Neural progenitor cell (in vitro differentiated cells): ENCODE measurements around the gene SPP2. TPM values are rescaled to one million over a fixed set of nuclear protein-coding genes. Genes with fewer than 3 reads are reported as not detected.

ENCODE experiments used
- DNase-seq: peaks from one replicate; pipeline ENCODE4 v3.0.0-alpha.2; 2016; ENCODE audit warnings: low spot score
- H2AFZ ChIP-seq: fragments of 200-600 bp; sonication (generic); replicated peaks from 2 replicates; pipeline ENCODE4 v1.6.1; 2016; ENCODE audit warnings: antibody characterized with exemption
- H3F3A ChIP-seq: fragments of 200-600 bp; sonication (generic); 2 replicates; pipeline ENCODE4 v1.6.1; 2016; ENCODE audit warnings: antibody characterized with exemption, low read depth
- H3K27ac ChIP-seq: fragments of 200-600 bp; sonication (generic); 2 replicates; pipeline ENCODE4 v1.5.1; 2016; ENCODE audit warnings: mild to moderate bottlenecking
- H3K27me3 ChIP-seq: fragments of 200-600 bp; sonication (generic); 2 replicates; pipeline ENCODE4 v1.6.1; 2016; ENCODE audit warnings: mild to moderate bottlenecking, moderate library complexity
- H3K36me3 ChIP-seq: fragments of 200-600 bp; sonication (generic); 2 replicates; pipeline ENCODE4 v1.5.1; 2016
- H3K4me1 ChIP-seq: fragments of 200-600 bp; sonication (generic); 2 replicates; pipeline ENCODE4 v1.6.1; 2016; ENCODE audit warnings: mixed run types
- H3K4me2 ChIP-seq: fragments of 200-600 bp; sonication (generic); 2 replicates; pipeline ENCODE4 v1.6.1; 2016
- H3K4me3 ChIP-seq: fragments of 200-600 bp; sonication (generic); 2 replicates; pipeline ENCODE4 v1.5.1; 2016
- H3K79me2 ChIP-seq: fragments of 200-600 bp; sonication (generic); 2 replicates; pipeline ENCODE4 v1.6.1; 2016; ENCODE audit warnings: low read depth
- H3K9ac ChIP-seq: fragments of 200-600 bp; sonication (generic); 2 replicates; pipeline ENCODE4 v1.6.1; 2016
- H3K9me3 ChIP-seq: fragments of 200-600 bp; sonication (generic); 2 replicates; pipeline ENCODE4 v1.5.1; 2016; ENCODE audit warnings: low read depth
- H4K20me1 ChIP-seq: fragments of 200-600 bp; sonication (generic); 2 replicates; pipeline ENCODE4 v1.6.1; 2016; ENCODE audit warnings: low read depth
- H3K27ac Mint-ChIP-seq: 3 replicates; pipeline ENCODE4 v1.8.0; 2021; ENCODE audit warnings: mixed read lengths
- H3K27me3 Mint-ChIP-seq: 2 replicates; pipeline ENCODE4 v1.8.0; 2022; ENCODE audit warnings: low read depth, mild to moderate bottlenecking, inconsistent platforms, moderate library complexity, mixed read lengths; ENCODE audit not compliant: insufficient read depth
- H3K36me3 Mint-ChIP-seq: 3 replicates; pipeline ENCODE4 v1.8.0; 2021; ENCODE audit warnings: mixed read lengths
- H3K4me1 Mint-ChIP-seq: 3 replicates; pipeline ENCODE4 v1.8.0; 2021; ENCODE audit warnings: mixed read lengths
- H3K4me3 Mint-ChIP-seq: 3 replicates; pipeline ENCODE4 v1.8.0; 2021; ENCODE audit warnings: mild to moderate bottlenecking, moderate library complexity, mixed read lengths
- H3K9me3 Mint-ChIP-seq: 3 replicates; pipeline ENCODE4 v1.8.0; 2020; ENCODE audit warnings: mixed read lengths
- CTCF ChIP-seq: fragments of 200-600 bp; sonication (generic); IDR thresholded peaks from 2 replicates; pipeline ENCODE4 v1.5.1; 2017; ENCODE audit warnings: antibody characterized with exemption, mild to moderate bottlenecking
- EZH2 ChIP-seq: fragments of 200-600 bp; sonication (generic); IDR thresholded peaks from 2 replicates; pipeline ENCODE4 v1.6.1; 2017; ENCODE audit warnings: antibody characterized with exemption, mild to moderate bottlenecking, moderate library complexity
- EZH2phosphoT487 ChIP-seq: fragments of 200-600 bp; sonication (generic); IDR thresholded peaks from 2 replicates; pipeline ENCODE4 v1.6.1; 2017; ENCODE audit warnings: antibody characterized with exemption
- total RNA-seq: library from RNA; depleted of rRNA; stranded (reverse); fragments of >200 nt; gene quantifications from 2 replicates; pipeline ENCODE4 v1.2.3, GENCODE V29; 2015; ENCODE audit warnings: low replicate concordance

SPP2 gene
- total RNA-seq, 1 donor from 2014 or later, result not detected

- Histone ChIP-seq H4K20me1 (no peaks in the 10 kb centered on the region), H3K4me1 (no peaks in the 10 kb centered on the region), H3K4me2 (no peak overlapping the region), H3K9me3 (no peaks in the 10 kb centered on the region), H3K9ac (no peak overlapping the region), H3F3A (no peaks in the 10 kb centered on the region), H3K27me3 (no peaks in the 10 kb centered on the region), H3K36me3 (no peaks in the 10 kb centered on the region), H3K4me3 (no peak overlapping the region), H2AFZ (no peak overlapping the region), H3K27ac (no peak overlapping the region), H3K79me2 (no peaks in the 10 kb centered on the region)
- TF ChIP-seq CTCF (no peak), EZH2phosphoT487 (no peak), EZH2 (no peak)
- H3K36me3 Mint-ChIP-seq, result no peaks in the 10 kb centered on the region
- H3K27ac Mint-ChIP-seq, result no peak overlapping the region
- peaks cover 6% of the 10 kb centered on the region for H3K4me1 Mint-ChIP-seq
- DNase-seq, result no peak
- H3K4me3 Mint-ChIP-seq, result no peak overlapping the region
- peaks cover 8% of the 10 kb centered on the region for H3K27me3 Mint-ChIP-seq
- no peaks in the 10 kb centered on the region for H3K9me3 Mint-ChIP-seq
Measured at GRCh38 chr2:234003972-234004617, 46.4 kb upstream of the SPP2 start.

- no peaks in the 10 kb centered on the region for H3K36me3 ChIP-seq
- no peaks in the 10 kb centered on the region for H3K9me3 ChIP-seq
- no peak for DNase-seq
- Mint-ChIP-seq H3K4me3 (no peak overlapping the region), H3K27me3 (peaks cover 4% of the 10 kb centered on the region), H3K4me1 (peaks cover 6% of the 10 kb centered on the region), H3K9me3 (no peaks in the 10 kb centered on the region), H3K27ac (no peak overlapping the region), H3K36me3 (no peaks in the 10 kb centered on the region)
- no peak overlapping the region for H3K4me3 ChIP-seq
- no peak overlapping the region for H3K4me2 ChIP-seq
- no peaks in the 10 kb centered on the region for H3F3A ChIP-seq
- H3K79me2 ChIP-seq, result no peaks in the 10 kb centered on the region
- no peak overlapping the region for H3K9ac ChIP-seq
- H3K4me1 ChIP-seq, result no peaks in the 10 kb centered on the region
- no peaks in the 10 kb centered on the region for H3K27me3 ChIP-seq
- no peaks in the 10 kb centered on the region for H4K20me1 ChIP-seq
- TF ChIP-seq CTCF (no peak), EZH2 (no peak), EZH2phosphoT487 (no peak)
- no peak overlapping the region for H3K27ac ChIP-seq
- H2AFZ ChIP-seq, result no peak overlapping the region
Measured at GRCh38 chr2:234005126-234005525, 45.4 kb upstream of the SPP2 start.

- H3K27me3 Mint-ChIP-seq, result peaks cover 4% of the 10 kb centered on the region
- Histone ChIP-seq H3K27me3 (no peaks in the 10 kb centered on the region), H2AFZ (no peak overlapping the region), H3F3A (no peaks in the 10 kb centered on the region), H4K20me1 (no peaks in the 10 kb centered on the region), H3K79me2 (no peaks in the 10 kb centered on the region), H3K9ac (no peak overlapping the region), H3K9me3 (no peaks in the 10 kb centered on the region), H3K4me1 (no peaks in the 10 kb centered on the region), H3K4me3 (no peak overlapping the region), H3K4me2 (no peak overlapping the region), H3K36me3 (no peaks in the 10 kb centered on the region), H3K27ac (no peak overlapping the region)
- H3K36me3 Mint-ChIP-seq, result no peaks in the 10 kb centered on the region
- no peak for DNase-seq
- peaks cover 6% of the 10 kb centered on the region for H3K9me3 Mint-ChIP-seq
- TF ChIP-seq EZH2, result no peak
- no peak for TF ChIP-seq CTCF
- TF ChIP-seq EZH2phosphoT487, result no peak
- peaks cover 6% of the 10 kb centered on the region for H3K4me1 Mint-ChIP-seq
- no peak overlapping the region for H3K27ac Mint-ChIP-seq
- no peak overlapping the region for H3K4me3 Mint-ChIP-seq
Measured at GRCh38 chr2:234006501-234006900, 44.0 kb upstream of the SPP2 start.
